Bronchial epithelial cell (primary cell): ENCODE data around the gene HSPB2. TPM values are rescaled to one million over a fixed set of nuclear protein-coding genes. Genes with fewer than 3 reads are reported as not detected.

Experiments
- DNase-seq: peaks from one replicate; pipeline ENCODE4 v3.0.0-alpha.2; 2010; ENCODE audit warnings: low read depth
- FAIRE-seq: peaks from 2 replicates; lab custom pipeline; 2011; peaks lifted over from hg19 to GRCh38; lab: Jason Lieb, UNC
- H3K27me3 ChIP-seq: 2 replicates; pipeline ENCODE4 v1.5.1; 2011; ENCODE audit warnings: low read length; ENCODE audit not compliant: control insufficient read depth, insufficient read depth
- H3K36me3 ChIP-seq: 2 replicates; pipeline ENCODE4 v1.5.1; 2011; ENCODE audit warnings: low read length; ENCODE audit not compliant: control insufficient read depth, insufficient read depth
- H3K4me3 ChIP-seq: 2 replicates; pipeline ENCODE4 v1.5.1; 2011; ENCODE audit warnings: mild to moderate bottlenecking, low read depth, low read length, control low read depth
- CTCF ChIP-seq: IDR thresholded peaks from 2 replicates; pipeline ENCODE4 v1.5.1; 2011; ENCODE audit warnings: mild to moderate bottlenecking, moderate library complexity, low read length, control low read depth, inconsistent platforms; ENCODE audit not compliant: insufficient read depth, severe bottlenecking
- total RNA-seq: library from RNA; depleted of rRNA; stranded (reverse); fragments of >200 nt; gene quantifications from 2 replicates; pipeline ENCODE4 v1.2.1, GENCODE V29; 2014

The HSPB2 gene
- total RNA-seq, 1 donor from 2014 or later, result not detected

- Histone ChIP-seq H3K27me3 (no peaks in the 10 kb centered on the region), H3K36me3 (no peaks in the 10 kb centered on the region), H3K4me3 (no peak overlapping the region)
- DNase-seq, result peak; percentile 78
- TF ChIP-seq CTCF, result no peak
- no peak for FAIRE-seq
Observed at GRCh38 chr11:111922803-111923202, 10.3 kb downstream of the HSPB2 start.

- no peaks in the 10 kb centered on the region for H3K27me3 ChIP-seq
- no peak for FAIRE-seq
Observed at GRCh38 chr11:111923351-111923788, 10.8 kb downstream of the HSPB2 start.

GRCh38 chr11:111923951-111924350, 11.4 kb downstream of the HSPB2 start:
- H3K27me3 ChIP-seq, result no peaks in the 10 kb centered on the region
- no peak for FAIRE-seq
- no peak for TF ChIP-seq CTCF
- no peak for DNase-seq
- H3K4me3 ChIP-seq, result no peak overlapping the region
- no peaks in the 10 kb centered on the region for H3K36me3 ChIP-seq

More at GRCh38 chr11:111923351-111923788, 10.8 kb downstream of the HSPB2 start:
- Histone ChIP-seq H3K36me3 (no peaks in the 10 kb centered on the region), H3K4me3 (no peak overlapping the region)
- no peak for TF ChIP-seq CTCF
- DNase-seq, result no peak

- DNase-seq (no peak), FAIRE-seq (no peak)
- no peaks in the 10 kb centered on the region for H3K36me3 ChIP-seq
- no peak overlapping the region for H3K4me3 ChIP-seq
- no peak for TF ChIP-seq CTCF
- H3K27me3 ChIP-seq, result no peaks in the 10 kb centered on the region
Observed at GRCh38 chr11:111925953-111926352, 13.4 kb downstream of the HSPB2 start.

- H3K4me3 ChIP-seq, result peak overlapping the region; percentile 34
- DNase-seq, result peak; percentile 91
- TF ChIP-seq CTCF, result peak; percentile 6
- no peak for FAIRE-seq
- H3K36me3 ChIP-seq, result no peaks in the 10 kb centered on the region
- H3K27me3 ChIP-seq, result no peaks in the 10 kb centered on the region
Observed at GRCh38 chr11:111926505-111927391, 14.2 kb downstream of the HSPB2 start.
